NB4 (cell line): ENCODE measurements around the gene MAGEB4.

ENCODE experiments used
- DNase-seq: peaks from one replicate; pipeline ENCODE4 v3.0.0; 2010; ENCODE audit warnings: low read depth
- H3K4me3 ChIP-seq: one replicate; pipeline ENCODE4 v1.5.1; 2011; ENCODE audit warnings: mild to moderate bottlenecking, low read depth, low read length, moderate library complexity
- MYC ChIP-seq: IDR thresholded peaks from 2 replicates; pipeline ENCODE4 v1.6.1; 2011; ENCODE audit warnings: low read depth, low read length
- POLR2A ChIP-seq: IDR thresholded peaks from 2 replicates; pipeline ENCODE4 v1.6.1; 2011; ENCODE audit warnings: mild to moderate bottlenecking; ENCODE audit not compliant: insufficient read length; ENCODE audit errors: extremely low read depth
- TF ChIP-seq, protein P1 (sequence below): IDR thresholded peaks from 2 replicates; pipeline ENCODE4 v1.6.1; 2011; ENCODE audit warnings: low read depth, low read length
- TF ChIP-seq, protein P2 (sequence below): IDR thresholded peaks from one replicate; pipeline ENCODE4 v1.5.1; 2012; ENCODE audit warnings: low read depth, low read length

The MAGEB4 gene

DNA sequence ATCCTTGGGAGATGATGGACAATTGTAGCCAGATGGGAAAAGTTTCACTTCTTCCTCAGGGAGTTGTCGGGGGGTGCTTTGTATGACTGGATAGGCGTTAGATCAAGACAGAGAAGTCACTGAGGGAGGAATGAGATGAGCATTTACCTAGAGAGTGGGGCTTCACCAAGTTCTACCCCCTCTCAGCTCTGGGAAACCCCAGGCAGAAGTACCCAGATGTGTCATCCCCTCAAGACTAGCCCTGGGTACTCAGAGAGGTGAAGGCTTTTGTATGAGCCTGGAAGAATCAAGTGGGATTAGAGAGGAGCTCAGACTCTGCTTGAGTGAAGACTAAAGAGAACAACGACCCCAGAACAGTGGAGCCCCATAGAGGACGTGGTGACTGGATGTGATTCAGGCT is 7.1 kb downstream of the MAGEB4 start:
- TF ChIP-seq, protein P1, sequence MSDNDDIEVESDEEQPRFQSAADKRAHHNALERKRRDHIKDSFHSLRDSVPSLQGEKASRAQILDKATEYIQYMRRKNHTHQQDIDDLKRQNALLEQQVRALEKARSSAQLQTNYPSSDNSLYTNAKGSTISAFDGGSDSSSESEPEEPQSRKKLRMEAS = no peak
- TF ChIP-seq MYC (no peak), POLR2A (no peak)
- no peak for DNase-seq
- H3K4me3 ChIP-seq = no peak overlapping the region

DNA sequence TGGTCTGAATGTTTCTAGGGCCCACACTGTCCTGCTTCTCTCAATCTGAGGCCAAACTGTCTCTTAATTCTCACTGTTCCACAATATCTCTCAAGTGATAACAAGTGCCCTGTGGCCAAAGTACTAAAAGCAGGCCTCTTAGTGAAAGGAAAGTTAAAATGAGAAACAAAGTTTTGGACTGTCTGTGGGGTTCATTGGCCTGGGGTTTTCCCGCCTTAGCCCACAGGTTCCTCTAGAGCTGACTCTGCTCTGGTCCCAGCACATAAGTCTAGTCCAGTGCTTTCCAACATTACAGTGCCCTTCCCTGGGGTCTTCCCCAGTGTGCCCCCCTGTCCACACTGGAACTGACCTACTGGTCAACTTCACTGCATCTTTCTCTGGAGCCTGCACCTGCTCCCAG is 11.5 kb downstream of the MAGEB4 start:
- H3K4me3 ChIP-seq = no peak overlapping the region
- TF ChIP-seq, protein P1 = no peak
- TF ChIP-seq, protein P2, sequence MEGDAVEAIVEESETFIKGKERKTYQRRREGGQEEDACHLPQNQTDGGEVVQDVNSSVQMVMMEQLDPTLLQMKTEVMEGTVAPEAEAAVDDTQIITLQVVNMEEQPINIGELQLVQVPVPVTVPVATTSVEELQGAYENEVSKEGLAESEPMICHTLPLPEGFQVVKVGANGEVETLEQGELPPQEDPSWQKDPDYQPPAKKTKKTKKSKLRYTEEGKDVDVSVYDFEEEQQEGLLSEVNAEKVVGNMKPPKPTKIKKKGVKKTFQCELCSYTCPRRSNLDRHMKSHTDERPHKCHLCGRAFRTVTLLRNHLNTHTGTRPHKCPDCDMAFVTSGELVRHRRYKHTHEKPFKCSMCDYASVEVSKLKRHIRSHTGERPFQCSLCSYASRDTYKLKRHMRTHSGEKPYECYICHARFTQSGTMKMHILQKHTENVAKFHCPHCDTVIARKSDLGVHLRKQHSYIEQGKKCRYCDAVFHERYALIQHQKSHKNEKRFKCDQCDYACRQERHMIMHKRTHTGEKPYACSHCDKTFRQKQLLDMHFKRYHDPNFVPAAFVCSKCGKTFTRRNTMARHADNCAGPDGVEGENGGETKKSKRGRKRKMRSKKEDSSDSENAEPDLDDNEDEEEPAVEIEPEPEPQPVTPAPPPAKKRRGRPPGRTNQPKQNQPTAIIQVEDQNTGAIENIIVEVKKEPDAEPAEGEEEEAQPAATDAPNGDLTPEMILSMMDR = no peak
- TF ChIP-seq MYC (no peak), POLR2A (no peak)
- no peak for DNase-seq

DNA sequence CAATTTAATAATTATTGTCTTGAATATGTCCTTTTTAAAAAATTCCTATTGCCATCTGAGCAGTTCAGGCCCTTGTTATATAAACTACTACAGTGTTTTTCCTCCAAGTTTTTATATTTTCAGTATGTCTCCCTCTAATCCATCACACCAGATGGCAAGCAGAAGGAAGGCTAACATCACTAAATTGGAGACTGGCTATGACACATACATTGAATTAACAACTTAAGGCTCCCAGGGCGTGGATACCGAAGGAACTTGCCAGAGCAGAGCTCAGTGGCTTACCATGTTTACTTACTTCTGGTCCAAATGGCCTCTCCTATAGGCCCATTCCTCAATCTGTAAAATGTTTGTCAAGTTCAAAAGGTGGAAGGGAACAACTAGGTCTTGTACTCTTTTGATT is 18.1 kb downstream of the MAGEB4 start:
- DNase-seq = no peak
- TF ChIP-seq, protein P2 = no peak
- TF ChIP-seq MYC = no peak
- TF ChIP-seq POLR2A = no peak
- H3K4me3 ChIP-seq = no peak overlapping the region

DNA sequence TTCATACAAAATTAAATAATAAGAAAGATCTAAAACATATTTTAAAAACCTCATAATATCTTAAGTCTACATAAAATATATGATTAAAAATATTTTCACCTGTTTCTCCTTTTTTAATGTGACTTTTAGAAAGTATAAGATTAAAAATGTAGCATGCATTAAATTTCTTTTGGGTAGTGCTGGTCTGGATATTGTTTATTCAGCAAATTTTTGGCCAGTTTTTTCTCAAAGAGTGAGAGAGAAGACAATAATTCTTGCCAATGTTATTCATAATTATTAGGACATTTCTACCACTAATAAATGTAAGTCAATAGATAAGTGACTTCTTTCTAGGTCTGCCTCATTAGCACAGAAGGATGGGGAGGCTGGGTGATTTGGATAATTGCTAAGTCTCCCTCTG is 19.2 kb downstream of the MAGEB4 start:
- no peak overlapping the region for H3K4me3 ChIP-seq
- no peak for TF ChIP-seq POLR2A
- no peak for DNase-seq

DNA sequence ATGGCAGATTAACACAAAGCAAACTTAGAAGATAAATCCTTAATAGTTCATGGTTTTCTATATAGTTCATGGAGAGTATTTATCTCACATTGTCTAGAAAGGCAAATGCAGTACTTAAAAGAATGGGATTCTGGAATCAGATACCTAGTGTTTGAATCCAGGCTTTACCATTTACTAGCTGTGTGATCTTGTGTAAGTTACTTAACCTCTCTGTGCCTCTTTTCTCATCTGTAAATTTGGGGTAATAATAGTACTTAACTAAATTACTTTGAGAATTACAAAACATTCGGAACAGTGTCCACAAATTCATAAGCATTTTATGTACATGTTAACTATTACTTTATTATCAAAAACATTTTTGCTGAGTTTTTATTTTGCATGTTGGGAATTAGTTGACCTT is 21.0 kb downstream of the MAGEB4 start:
- no peak for DNase-seq
- no peak overlapping the region for H3K4me3 ChIP-seq
- TF ChIP-seq MYC = no peak
- TF ChIP-seq POLR2A = no peak
- TF ChIP-seq, protein P2 = no peak
- TF ChIP-seq, protein P1 = no peak

DNA sequence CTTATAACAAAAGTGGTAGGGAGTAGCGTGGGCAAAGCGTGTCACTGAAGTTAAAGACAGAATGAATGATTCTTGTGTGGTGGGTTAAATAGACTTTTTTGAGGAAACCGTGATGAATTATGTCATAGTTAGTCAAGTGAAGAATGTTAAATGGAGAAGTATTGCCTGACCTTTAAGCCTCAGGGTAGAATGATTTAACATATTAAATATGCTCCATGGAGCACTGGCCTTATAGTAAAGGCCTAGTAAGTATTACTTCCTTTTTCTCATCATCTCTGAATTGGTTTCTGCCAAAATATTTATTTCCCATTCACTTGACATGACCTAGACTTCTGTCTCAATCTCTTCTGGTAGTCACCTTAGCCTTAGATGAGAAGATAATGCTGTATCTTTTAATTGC is 28.8 kb downstream of the MAGEB4 start:
- no peak for TF ChIP-seq MYC
- TF ChIP-seq, protein P2 = no peak
- TF ChIP-seq, protein P1 = no peak
- no peak for TF ChIP-seq POLR2A
- no peak for DNase-seq

DNA sequence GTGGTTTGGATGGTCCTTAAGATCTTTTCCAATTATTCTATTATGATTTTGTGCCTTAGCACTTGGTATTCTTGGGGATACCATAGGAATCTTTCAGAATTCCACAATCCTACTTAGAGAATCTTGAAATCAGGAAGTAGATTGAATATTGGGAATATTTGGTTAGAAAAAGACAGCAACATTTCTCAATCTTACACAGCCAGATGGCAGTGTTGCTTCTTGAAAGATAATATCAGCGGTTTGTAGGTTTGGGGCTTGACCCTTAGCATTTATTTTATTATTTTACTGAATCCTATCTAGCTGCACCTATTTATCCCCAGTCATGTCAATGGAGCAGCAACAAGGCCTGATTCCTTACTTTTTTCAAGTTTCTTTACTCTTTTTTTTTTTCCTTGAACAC is 33.7 kb downstream of the MAGEB4 start:
- TF ChIP-seq, protein P2 = no peak
- TF ChIP-seq, protein P1 = no peak
- no peak for TF ChIP-seq POLR2A
- TF ChIP-seq MYC = no peak
- no peak overlapping the region for H3K4me3 ChIP-seq
- peak; percentile 22 for DNase-seq

More for the DNA sequence above, 28.8 kb downstream of the MAGEB4 start:
- H3K4me3 ChIP-seq = no peak overlapping the region
